K562 (cell line): Measurements from ENCODE around the gene ZBED4. TPM values are rescaled to one million over a fixed set of nuclear protein-coding genes. Genes with fewer than 3 reads are reported as not detected.

Experiments
- ATF4 ChIP-seq: fragments of 450-650 bp; formaldehyde crosslinking; IDR thresholded peaks from 2 replicates; pipeline ENCODE4 v1.4.0; 2022; ENCODE audit warnings: mild to moderate bottlenecking, moderate library complexity
- CAMTA2 ChIP-seq: fragments of 250-450 bp; sonication (Bioruptor Pico); conservative IDR thresholded peaks from 2 replicates; pipeline ENCODE4 v1.5.1; 2022
- DEAF1 ChIP-seq: fragments of 450-650 bp; formaldehyde crosslinking; IDR thresholded peaks from 2 replicates; pipeline ENCODE4 v1.4.0; 2020; ENCODE audit warnings: mild to moderate bottlenecking, moderate library complexity
- E2F3 ChIP-seq: fragments of 250-450 bp; sonication (Bioruptor Pico); IDR thresholded peaks from 2 replicates; pipeline ENCODE4 v1.4.0; 2020; ENCODE audit warnings: mild to moderate bottlenecking
- E4F1 ChIP-seq: fragments of 250-450 bp; sonication (Bioruptor Pico); IDR thresholded peaks from 2 replicates; pipeline ENCODE4 v1.5.0; 2021; ENCODE audit warnings: mild to moderate bottlenecking, borderline replicate concordance
- KLF10 ChIP-seq: fragments of 250-450 bp; sonication (Bioruptor Pico); IDR thresholded peaks from 2 replicates; pipeline ENCODE4 v1.6.1; 2021; ENCODE audit warnings: matching md5 sums
- MGA ChIP-seq: fragments of 450-650 bp; IDR thresholded peaks from 2 replicates; pipeline ENCODE4 v1.6.1; 2016; ENCODE audit warnings: mild to moderate bottlenecking, moderate library complexity
- PYGO2 ChIP-seq: fragments of 450-650 bp; IDR thresholded peaks from 2 replicates; pipeline ENCODE4 v1.6.1; 2016; ENCODE audit warnings: mild to moderate bottlenecking, missing genetic modification characterization, moderate library complexity, missing compliant biosample characterization
- THRAP3 ChIP-seq: fragments of 450-650 bp; IDR thresholded peaks from 2 replicates; pipeline ENCODE4 v1.6.1; 2016; ENCODE audit warnings: mild to moderate bottlenecking, inconsistent platforms, borderline replicate concordance
- U2AF1 ChIP-seq: fragments of 200-400 bp; formaldehyde crosslinking; optimal IDR thresholded peaks from 2 replicates; pipeline ENCODE3; 2017; ENCODE audit warnings: mild to moderate bottlenecking, low read depth, low read length, moderate library complexity
- U2AF2 ChIP-seq: fragments of 200-400 bp; formaldehyde crosslinking; optimal IDR thresholded peaks from 2 replicates; pipeline ENCODE3; 2017; ENCODE audit warnings: low read depth, mild to moderate bottlenecking, low read length
- polyA plus RNA-seq, 8 experiments: library from polyadenylated mRNA; depleted of rRNA in 4 of 8; stranded (reverse) in 5 of 8; unstranded in 3 of 8; fragments of >200 nt; fragmentation: Nextera tagmentation in 2 of 8; fragmentation: Illumina TruSeq in 1 of 8; extraction: Ambion mirVana in 2 of 8; extraction: Trizol in 1 of 8; gene quantifications; 2 replicates each; pipeline versions ENCODE4 v1.2.1 to v1.2.3, GENCODE V29; 2011 to 2014; ENCODE audit warnings: inconsistent platforms in 1 of 8, missing spikeins in 1 of 8
- total RNA-seq, 7 experiments: library from RNA; depleted of rRNA in 6 of 7; stranded (reverse); fragments of >200 nt in 6 of 7; fragmentation: Illumina TruSeq in 2 of 7; extraction: Trizol in 2 of 7; gene quantifications; 2 replicates each; pipeline versions ENCODE4 v1.2.1 to v1.2.3, GENCODE V29; 2011 to 2021; ENCODE audit warnings: low replicate concordance in 1 of 7

ZBED4 gene
- total and polyA plus RNA-seq, 9 of the 15 experiments (the other 6 are each of a cell fraction or from before 2014, with no cell fraction given) = 1.5 to 16.8 (median 7.4) TPM

DNA sequence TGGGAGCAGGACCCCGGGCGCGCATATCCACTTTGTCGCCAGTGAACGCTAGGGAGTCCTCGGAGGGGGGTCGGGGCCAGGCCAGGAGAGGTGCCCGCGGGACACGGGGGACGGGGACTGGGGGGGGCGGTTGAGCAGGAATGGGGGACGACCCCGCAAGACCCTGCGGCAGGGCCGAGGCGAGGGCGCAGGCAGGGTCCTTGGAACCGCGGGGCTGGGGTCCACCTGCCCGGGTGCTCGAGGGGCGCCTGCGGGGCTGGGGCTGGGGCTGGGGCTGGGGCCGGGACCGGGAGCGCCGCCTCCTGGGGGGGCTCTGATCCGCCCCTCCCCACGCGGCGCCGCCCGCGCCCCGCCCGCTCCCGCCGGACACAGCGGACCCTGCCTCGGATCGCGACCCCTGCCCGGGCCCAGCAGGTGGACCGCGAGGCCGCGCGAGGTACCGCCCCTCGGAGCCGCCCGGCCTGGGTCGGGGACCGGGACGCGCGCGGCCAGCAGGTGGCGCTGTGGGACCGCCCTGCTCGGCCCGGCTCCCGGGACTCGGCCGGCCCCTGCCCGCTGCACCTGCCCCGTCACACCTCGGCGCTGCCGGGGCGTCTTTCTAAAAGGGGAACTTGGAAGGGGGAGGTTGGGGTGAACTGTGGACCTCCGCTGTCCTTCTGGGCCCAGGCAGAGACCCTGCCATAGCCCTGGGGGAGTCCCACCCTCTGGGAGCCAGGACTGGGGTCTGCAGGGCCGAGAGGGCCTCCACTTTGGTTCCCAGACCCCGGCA lies 75.8 kb downstream of the ZBED4 start (continued):
- TF ChIP-seq MGA (no peak), THRAP3 (no peak), ATF4 (no peak), U2AF1 (no peak), CAMTA2 (CRISPR knock-in tag) (no peak), U2AF2 (no peak), KLF10 (CRISPR knock-in tag) (no peak), PYGO2 (tag) (no peak), DEAF1 (CRISPR knock-in tag) (no peak), E4F1 (CRISPR knock-in tag) (no peak), E2F3 (no peak)
